Anterior cingulate cortex (tissue), 58 donors: ENCODE data around the gene NSUN6.

Experiments
- DNase-seq, 58 donors: peaks; one replicate each; lab custom pipeline; 2025; lab: John Stamatoyannopoulos, UW

Gene NSUN6

GRCh38 chr10:18565006-18565405 is 86.4 kb downstream of the NSUN6 start:
- no peak for DNase-seq

DNA sequence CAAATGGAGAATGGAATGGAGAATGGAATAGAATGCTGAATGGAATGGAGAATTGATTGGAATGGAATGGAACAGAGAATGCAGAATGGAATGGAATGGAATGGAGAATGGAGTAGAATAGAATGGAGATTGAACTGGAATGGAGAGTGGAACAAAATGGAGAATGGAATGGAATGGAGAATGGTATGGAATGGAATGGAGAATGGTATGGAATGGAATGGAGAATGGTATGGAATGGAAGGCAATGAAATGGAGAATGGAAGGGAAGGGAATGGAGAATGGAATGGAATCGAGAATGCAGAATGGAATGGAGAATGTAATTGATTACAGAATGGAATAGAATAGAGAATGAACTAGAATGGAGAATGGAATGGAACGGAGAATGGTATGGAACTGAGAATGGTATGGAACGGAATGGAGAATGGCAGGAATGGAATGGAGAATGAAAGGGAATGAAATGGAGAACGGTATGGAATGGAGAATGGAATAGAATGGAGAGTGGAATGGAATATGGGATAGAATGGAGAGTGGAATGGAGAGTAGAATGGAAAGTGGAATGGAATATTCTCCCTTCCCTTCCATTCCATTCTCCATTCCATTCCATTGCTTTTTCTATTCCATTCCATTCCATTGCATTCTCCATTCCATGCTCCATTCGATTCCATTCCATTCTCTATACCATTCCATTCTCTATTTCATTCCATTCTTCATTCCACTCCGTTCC is 88.2 kb downstream of the NSUN6 start:
- no peak for DNase-seq

DNA sequence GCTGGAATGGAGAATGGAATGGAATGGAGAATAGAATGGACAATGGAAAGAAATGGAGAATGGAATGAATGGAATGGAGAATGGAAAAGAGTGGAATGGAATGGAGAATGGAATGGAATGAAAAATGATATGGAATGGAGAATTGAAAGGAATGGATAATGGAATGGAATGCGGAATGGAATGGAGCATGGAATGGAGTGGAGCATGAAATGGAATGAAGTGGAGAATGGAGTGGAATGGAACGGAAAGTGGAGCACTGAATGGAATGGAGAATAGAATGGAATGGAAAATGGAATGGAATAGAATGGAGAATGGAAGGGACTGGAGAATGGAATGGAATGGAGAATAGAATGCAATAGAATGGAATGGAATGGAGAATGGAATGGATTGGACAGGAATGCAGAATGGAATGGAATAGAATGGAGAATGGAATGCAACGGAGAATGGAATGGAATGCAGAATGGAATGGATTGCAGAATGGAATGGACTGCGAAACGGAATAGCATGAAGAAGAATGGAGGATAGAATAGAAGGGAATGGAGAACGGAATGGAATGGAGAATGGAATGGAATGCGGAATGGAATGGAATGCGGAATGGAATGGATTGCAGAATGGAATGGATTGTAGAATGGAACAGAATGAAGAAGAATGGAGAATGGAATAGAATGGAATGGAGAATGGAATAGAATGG is 89.4 kb downstream of the NSUN6 start:
- DNase-seq, result no peak

DNA sequence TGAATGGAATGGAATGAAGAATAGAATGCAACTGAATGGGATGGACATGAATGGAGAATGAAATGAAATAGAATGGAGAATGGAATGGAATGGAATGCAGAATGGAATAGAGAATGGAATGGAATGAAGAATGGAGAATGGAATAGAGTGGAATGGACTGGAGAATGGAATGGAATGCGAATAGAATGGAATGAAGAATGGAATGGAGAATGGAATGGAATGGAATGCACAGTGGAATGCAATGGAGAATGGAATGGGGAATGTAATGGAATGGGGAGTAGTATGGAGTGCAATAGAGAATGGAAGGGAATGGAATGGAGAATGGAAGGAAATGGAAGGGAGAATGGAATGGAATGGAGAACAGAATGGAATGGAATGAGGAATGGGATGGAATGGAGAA is 93.4 kb downstream of the NSUN6 start:
- DNase-seq, result no peak

DNA sequence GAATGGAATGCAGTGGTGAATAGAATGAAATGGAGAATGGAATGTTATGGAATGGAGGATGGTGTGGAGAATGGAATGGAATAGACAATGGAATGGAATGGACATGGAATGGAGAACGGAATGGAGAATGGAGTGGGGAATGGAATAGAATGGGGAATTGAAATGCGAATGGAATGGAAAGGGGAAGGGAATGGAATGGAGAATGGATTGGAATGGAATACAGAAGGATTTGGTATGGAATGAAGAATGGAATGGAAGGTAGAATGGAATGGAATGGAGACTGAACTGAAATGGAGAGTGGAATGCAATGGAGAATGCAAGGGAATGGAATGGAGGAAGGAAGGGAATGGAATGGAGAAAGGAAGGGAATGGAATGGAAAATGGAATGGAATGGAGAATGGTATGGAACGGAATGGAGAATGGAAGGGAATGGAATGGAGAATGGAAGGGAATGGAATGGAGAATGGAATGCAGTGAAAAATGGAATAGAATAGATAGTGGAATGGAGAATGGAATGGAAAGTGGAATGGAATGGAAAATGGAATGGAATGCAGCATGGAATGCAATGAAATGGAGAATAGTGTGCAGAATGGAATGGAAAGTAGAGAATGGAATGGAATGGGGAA is 94.8 kb downstream of the NSUN6 start:
- DNase-seq, result no peak

DNA sequence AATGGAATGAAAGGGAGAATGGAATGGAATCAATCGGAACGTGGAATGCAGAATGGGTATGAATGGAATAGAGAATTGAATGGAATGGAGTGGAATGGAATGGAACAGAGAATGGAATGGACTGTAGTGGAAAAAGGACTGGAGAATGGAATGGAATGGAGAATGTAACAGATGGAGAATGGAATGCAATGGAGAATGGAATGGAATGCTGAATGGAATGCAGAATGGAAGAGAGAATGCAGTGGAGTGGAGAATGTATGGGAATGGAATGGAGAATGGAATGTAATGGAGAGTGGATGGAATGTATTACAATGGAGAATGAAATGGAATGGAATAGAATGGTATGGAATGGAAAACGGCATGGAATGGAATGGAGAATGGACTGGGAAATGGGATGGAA is 96.9 kb downstream of the NSUN6 start:
- DNase-seq, result no peak

DNA sequence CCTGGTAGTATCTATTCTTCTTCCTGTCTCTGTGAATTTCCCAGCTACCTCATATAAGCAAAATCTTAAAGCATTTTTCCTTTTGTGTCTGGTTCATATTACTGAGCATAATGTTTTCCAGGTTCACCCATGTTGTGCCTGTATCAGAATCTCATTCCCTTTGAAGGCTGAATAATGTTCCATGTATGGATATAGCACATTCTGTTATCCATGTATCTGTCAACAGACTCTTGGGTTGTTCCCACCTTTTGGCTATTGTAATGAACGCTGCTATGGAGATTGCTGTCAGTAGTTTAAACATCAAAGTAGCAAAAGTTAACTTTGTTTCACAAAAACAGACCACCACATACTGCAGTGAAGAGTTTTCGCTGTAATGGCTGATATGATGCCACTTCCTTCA is 99.9 kb downstream of the NSUN6 start:
- DNase-seq, result no peak

DNA sequence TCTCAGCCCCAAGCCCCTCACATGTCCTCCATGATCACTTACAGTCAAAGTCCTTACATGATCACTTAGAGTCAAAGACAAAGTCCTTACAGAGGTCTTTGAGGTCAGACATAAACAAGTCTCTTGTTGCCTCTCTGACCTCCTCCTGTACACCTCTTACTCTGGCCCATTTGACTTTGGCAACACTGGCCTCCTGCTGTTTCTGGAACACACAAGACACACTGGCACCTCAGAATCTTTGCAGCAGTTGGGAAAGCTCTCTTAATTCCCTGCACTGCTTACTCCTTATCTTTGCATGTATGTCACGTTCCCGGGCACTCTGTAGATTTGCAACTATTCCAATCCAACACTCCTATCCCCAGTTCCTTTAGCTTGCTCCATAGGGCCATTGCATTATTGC is 102.3 kb downstream of the NSUN6 start:
- DNase-seq, result no peak

GRCh38 chr10:18545621-18546305 is 105.6 kb downstream of the NSUN6 start:
- peak in 9 of 58 donors; percentile 2 to 52 (median 15) for DNase-seq

GRCh38 chr10:18542832-18543231 is 108.6 kb downstream of the NSUN6 start:
- DNase-seq, result no peak

GRCh38 chr10:18540195-18540594 is 111.2 kb downstream of the NSUN6 start:
- DNase-seq, result no peak

DNA sequence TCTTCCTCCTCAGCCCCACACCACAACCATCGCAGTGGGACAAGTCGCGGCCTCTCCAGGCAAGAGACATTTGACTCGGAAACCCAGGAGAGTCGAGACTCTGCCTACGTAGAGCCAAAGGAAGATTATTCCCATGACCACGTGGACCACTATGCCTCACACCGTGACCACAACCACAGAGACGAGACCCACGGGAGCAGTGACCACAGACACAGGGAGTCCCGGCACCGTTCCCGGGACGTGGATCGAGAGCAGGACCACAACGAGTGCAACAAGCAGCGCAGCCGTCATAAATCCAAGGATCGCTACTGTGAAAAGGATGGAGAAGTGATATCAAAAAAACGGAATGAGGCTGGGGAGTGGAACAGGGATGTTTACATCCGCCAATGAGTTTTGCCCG is 112.1 kb downstream of the NSUN6 start:
- no peak for DNase-seq

GRCh38 chr10:18533896-18534295 is 117.5 kb downstream of the NSUN6 start:
- DNase-seq, result no peak

- no peak for DNase-seq
Measured at GRCh38 chr10:18532881-18533535, 118.4 kb downstream of the NSUN6 start.

GRCh38 chr10:18528292-18528691 is 123.1 kb downstream of the NSUN6 start:
- DNase-seq, result no peak

- DNase-seq, result no peak
Measured at GRCh38 chr10:18527687-18528086, 123.7 kb downstream of the NSUN6 start.

GRCh38 chr10:18523858-18524257 is 127.5 kb downstream of the NSUN6 start:
- DNase-seq, result no peak

DNA sequence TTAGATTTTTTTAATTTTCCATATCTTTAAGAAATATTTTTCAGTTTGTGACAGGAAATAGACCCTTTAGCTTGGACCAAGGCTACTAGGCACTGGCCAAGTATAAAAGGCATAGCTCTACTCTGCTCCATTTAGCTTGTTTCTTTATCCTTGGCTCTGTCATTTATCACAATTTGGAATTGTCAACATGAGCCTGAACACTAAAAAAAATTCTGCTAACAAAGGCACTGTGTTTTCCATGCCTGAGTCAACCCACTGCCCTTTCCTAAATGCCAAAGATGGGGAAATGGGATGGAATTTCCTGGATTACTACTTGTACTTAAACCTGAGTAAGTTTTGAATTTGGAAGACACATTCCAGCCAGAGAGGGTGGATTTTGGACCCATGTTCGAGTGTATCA is 128.4 kb downstream of the NSUN6 start:
- DNase-seq, result no peak

DNA sequence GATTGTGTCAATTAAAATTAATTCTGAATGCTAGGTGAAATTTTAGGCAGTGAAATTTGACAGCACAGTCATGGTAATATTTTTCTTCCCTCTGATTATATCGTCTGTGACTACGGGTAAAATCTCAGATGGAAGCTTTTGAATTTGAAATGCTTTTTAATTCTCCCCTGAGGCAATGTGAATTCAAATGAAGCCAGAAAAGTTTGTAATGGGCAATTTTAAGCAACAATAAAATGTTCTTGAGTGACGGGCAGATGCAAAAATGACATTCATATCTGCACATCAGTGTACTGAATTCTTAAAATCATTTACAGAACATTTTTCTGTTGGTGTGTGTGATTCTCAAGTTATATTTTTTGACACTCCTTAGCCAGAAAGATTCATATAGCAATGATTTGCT is 134.5 kb downstream of the NSUN6 start:
- no peak for DNase-seq

DNA sequence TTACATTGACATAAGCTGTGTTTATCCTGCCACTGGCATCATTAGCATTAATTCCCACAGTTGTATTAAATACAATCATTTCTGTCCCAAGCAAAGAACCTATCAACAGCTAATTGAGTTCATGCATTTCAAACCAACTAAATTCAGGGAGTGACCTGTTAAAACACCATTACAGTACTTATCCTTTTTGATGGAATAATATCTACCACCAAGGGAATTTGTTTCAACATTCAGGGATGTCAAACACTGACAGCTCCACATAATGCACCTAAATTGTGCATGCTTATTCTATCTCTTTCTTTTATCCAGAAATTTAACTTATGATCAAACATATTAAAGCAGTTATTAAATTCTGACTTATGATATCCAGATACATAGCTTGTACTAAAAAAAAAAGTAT is 136.8 kb downstream of the NSUN6 start:
- no peak for DNase-seq

GRCh38 chr10:18508587-18508986 is 142.8 kb downstream of the NSUN6 start:
- DNase-seq, result no peak
